K562 (cell line): ENCODE measurements around the gene NMT1. TPM values are rescaled to one million over a fixed set of nuclear protein-coding genes. Genes with fewer than 3 reads are reported as not detected.
A peak's percentile ranks its signal among the peaks of the same experiment; 100 is the strongest.

ENCODE experiments used
- CBX8 ChIP-seq: fragments of 200-600 bp; sonication (generic); IDR thresholded peaks from 2 replicates; pipeline ENCODE4 v1.6.1; 2012; ENCODE audit warnings: borderline replicate concordance, mixed run types, low read depth, mild to moderate bottlenecking, moderate library complexity, mixed read lengths, low read length, control low read depth, inconsistent platforms; ENCODE audit not compliant: poor library complexity, severe bottlenecking; ENCODE audit errors: extremely low read depth
- CEBPB ChIP-seq: fragments of 450-650 bp; IDR thresholded peaks from 2 replicates; pipeline ENCODE4 v1.6.1; 2016; ENCODE audit warnings: missing genetic modification characterization, missing compliant biosample characterization
- EHMT2 ChIP-seq: fragments of 450-650 bp; IDR thresholded peaks from 2 replicates; pipeline ENCODE4 v1.6.1; 2018; ENCODE audit warnings: antibody characterized with exemption
- ERF ChIP-seq: fragments of 450-650 bp; formaldehyde crosslinking; IDR thresholded peaks from 2 replicates; pipeline ENCODE4 v1.4.0; 2020; ENCODE audit warnings: mild to moderate bottlenecking, mixed read lengths
- FOXA1 ChIP-seq: fragments of 450-650 bp; IDR thresholded peaks from 2 replicates; pipeline ENCODE4 v1.6.1; 2016; ENCODE audit warnings: mild to moderate bottlenecking, borderline replicate concordance
- GATA2 ChIP-seq: sonication (generic); formaldehyde crosslinking; IDR thresholded peaks from 2 replicates; pipeline ENCODE4 v1.4.0; 2020; ENCODE audit warnings: mild to moderate bottlenecking, missing genetic modification reagents
- HMG20A ChIP-seq: fragments of 450-650 bp; formaldehyde crosslinking; conservative IDR thresholded peaks from 2 replicates; pipeline ENCODE4 v1.4.0; 2020; ENCODE audit warnings: mild to moderate bottlenecking, mixed read lengths
- KAT7 ChIP-seq: sonication (generic); formaldehyde crosslinking; IDR thresholded peaks from 2 replicates; pipeline ENCODE4 v1.8.0; 2022; ENCODE audit warnings: missing genetic modification reagents, mild to moderate bottlenecking, borderline replicate concordance
- MYNN ChIP-seq, 2 experiments: sonication (generic); formaldehyde crosslinking in 1 of 2; IDR thresholded peaks; 2 replicates each; pipeline versions ENCODE4 v1.5.0 to v1.6.1; 2016 to 2020; ENCODE audit warnings: antibody characterized with exemption in 1 of 2, missing genetic modification reagents in 1 of 2
- NELFE ChIP-seq: IDR thresholded peaks from 2 replicates; pipeline ENCODE4 v1.6.1; 2011; ENCODE audit warnings: mild to moderate bottlenecking; ENCODE audit not compliant: insufficient read depth, insufficient read length
- PCBP1 ChIP-seq: fragments of 200-400 bp; formaldehyde crosslinking; IDR thresholded peaks from 2 replicates; pipeline ENCODE4 v1.6.1; 2018; ENCODE audit warnings: mild to moderate bottlenecking, low read depth, low read length; ENCODE audit not compliant: poor library complexity, severe bottlenecking
- SMARCE1 ChIP-seq: fragments of 450-650 bp; IDR thresholded peaks from 2 replicates; pipeline ENCODE4 v1.7.1; 2016; ENCODE audit warnings: mild to moderate bottlenecking
- SRSF7 ChIP-seq: fragments of 200-400 bp; formaldehyde crosslinking; optimal IDR thresholded peaks from 2 replicates; pipeline ENCODE3; 2017; ENCODE audit warnings: mild to moderate bottlenecking, low read depth, low read length
- U2AF1 ChIP-seq: fragments of 200-400 bp; formaldehyde crosslinking; optimal IDR thresholded peaks from 2 replicates; pipeline ENCODE3; 2017; ENCODE audit warnings: mild to moderate bottlenecking, low read depth, low read length, moderate library complexity
- ZFP1 ChIP-seq: fragments of 450-650 bp; formaldehyde crosslinking; IDR thresholded peaks from 2 replicates; pipeline ENCODE4 v1.4.0; 2020; ENCODE audit warnings: mild to moderate bottlenecking, mixed read lengths
- ZFX ChIP-seq: sonication (generic); formaldehyde crosslinking; IDR thresholded peaks from 2 replicates; pipeline ENCODE4 v1.8.0; 2022; ENCODE audit warnings: mild to moderate bottlenecking, missing genetic modification reagents, moderate library complexity
- ZKSCAN3 ChIP-seq: fragments of 250-450 bp; sonication (Bioruptor Pico); IDR thresholded peaks from 2 replicates; pipeline ENCODE4 v1.4.0; 2020
- ZNF239 ChIP-seq: fragments of 250-450 bp; sonication (Bioruptor Pico); IDR thresholded peaks from 2 replicates; pipeline ENCODE4 v1.4.0; 2020; ENCODE audit warnings: mild to moderate bottlenecking
- ZNF274 ChIP-seq: IDR thresholded peaks from 2 replicates; pipeline ENCODE4 v1.6.1; 2011; ENCODE audit warnings: low read depth, mild to moderate bottlenecking, low read length, moderate library complexity, borderline replicate concordance
- ZZZ3 ChIP-seq: fragments of 450-650 bp; IDR thresholded peaks from 2 replicates; pipeline ENCODE4 v1.6.1; 2016; ENCODE audit warnings: antibody characterized with exemption, mild to moderate bottlenecking, moderate library complexity
- polyA plus RNA-seq, 8 experiments: library from polyadenylated mRNA; depleted of rRNA in 4 of 8; stranded (reverse) in 5 of 8; unstranded in 3 of 8; fragments of >200 nt; fragmentation: Nextera tagmentation in 2 of 8; fragmentation: Illumina TruSeq in 1 of 8; extraction: Ambion mirVana in 2 of 8; extraction: Trizol in 1 of 8; gene quantifications; 2 replicates each; pipeline versions ENCODE4 v1.2.1 to v1.2.3, GENCODE V29; 2011 to 2014; ENCODE audit warnings: inconsistent platforms in 1 of 8, missing spikeins in 1 of 8
- total RNA-seq, 7 experiments: library from RNA; depleted of rRNA in 6 of 7; stranded (reverse); fragments of >200 nt in 6 of 7; fragmentation: Illumina TruSeq in 2 of 7; extraction: Trizol in 2 of 7; gene quantifications; 2 replicates each; pipeline versions ENCODE4 v1.2.1 to v1.2.3, GENCODE V29; 2011 to 2021; ENCODE audit warnings: low replicate concordance in 1 of 7
- TF ChIP-seq, protein P1 (sequence below): fragments of 250-450 bp; sonication (Bioruptor Pico); IDR thresholded peaks from 2 replicates; pipeline ENCODE4 v1.6.1; 2021; ENCODE audit warnings: mild to moderate bottlenecking
- TF ChIP-seq, protein P2 (sequence below): fragments of 250-450 bp; sonication (Bioruptor Pico); IDR thresholded peaks from 2 replicates; pipeline ENCODE4 v1.8.0; 2021; ENCODE audit warnings: mild to moderate bottlenecking, moderate library complexity
- TF ChIP-seq, protein P3 (sequence below): conservative IDR thresholded peaks from 2 replicates; pipeline ENCODE4 v1.6.1; 2011; ENCODE audit warnings: low read depth, mild to moderate bottlenecking, low read length; ENCODE audit not compliant: control insufficient read depth

Gene NMT1
- total and polyA plus RNA-seq, 9 of the 15 experiments (the other 6 are each of a cell fraction or from before 2014, with no cell fraction given) = 86.7 to 569 (median 213) TPM

DNA sequence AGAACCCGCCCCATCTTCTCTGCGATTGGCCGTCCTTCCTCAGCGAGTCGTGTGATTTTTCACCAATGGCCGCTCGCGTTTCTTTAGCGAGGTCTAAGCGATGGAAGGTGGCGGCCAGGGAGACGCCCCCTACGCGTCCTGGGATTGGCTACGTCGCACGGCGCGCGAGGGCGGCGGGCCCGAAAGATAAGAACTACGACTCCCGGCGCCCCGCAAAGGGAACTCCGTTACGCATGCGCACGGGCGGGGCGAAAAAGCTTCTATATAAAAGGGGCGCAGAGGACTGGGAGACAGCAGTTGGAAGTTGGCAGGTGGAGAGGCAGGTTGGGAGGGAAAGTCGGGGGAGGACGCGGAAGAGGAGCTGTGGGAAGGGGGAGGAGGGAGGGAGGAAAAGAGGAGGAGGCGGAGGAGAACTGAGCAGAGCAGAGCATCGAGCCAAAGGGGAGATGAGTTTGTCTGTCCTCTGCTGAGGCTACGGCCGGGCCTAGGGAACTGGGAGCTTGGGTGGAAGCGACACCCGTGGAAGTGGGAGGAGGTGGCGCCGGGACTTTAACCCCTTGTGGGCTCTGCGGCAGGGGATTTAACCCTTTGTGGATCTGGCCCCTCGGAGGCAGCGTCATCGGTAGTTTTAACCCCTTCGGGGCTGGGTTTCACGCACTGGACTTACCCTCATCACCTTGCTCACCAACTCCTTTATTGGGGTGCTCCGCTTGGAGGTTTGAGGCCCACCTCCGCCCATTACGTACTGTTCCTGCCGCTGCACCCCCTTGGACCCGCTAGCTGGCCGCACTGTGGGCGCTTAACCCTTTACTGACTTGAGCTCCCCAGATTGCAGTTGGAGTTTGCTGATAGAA lies 87.3 kb downstream of the NMT1 start, which contains the start of gene HEXIM1 (continued):
- TF ChIP-seq KAT7 (CRISPR knock-in tag) = peak; percentile 17; the same call in 1 of the 2 replicates
- no peak; the same call in 1 of the 2 replicates for TF ChIP-seq GATA2 (CRISPR knock-in tag)
- peak; percentile 96 for TF ChIP-seq NELFE
- TF ChIP-seq CEBPB (tag) = no peak
- TF ChIP-seq, protein P1, sequence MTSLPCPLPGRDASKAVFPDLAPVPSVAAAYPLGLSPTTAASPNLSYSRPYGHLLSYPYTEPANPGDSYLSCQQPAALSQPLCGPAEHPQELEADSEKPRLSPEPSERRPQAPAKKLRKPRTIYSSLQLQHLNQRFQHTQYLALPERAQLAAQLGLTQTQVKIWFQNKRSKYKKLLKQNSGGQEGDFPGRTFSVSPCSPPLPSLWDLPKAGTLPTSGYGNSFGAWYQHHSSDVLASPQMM (CRISPR knock-in tag) = no peak
- TF ChIP-seq EHMT2 = no peak
- peak; percentile 80 for TF ChIP-seq SMARCE1
- TF ChIP-seq ERF (CRISPR knock-in tag) = peak; percentile 88
- peak; percentile 47; the same call in 1 of the 2 replicates for TF ChIP-seq ZNF239 (CRISPR knock-in tag)
- TF ChIP-seq ZNF274 = 0 out of 2 replicates have a peak, but pooled peaks have one; percentile 53
- peak; percentile 59 for TF ChIP-seq MYNN (IDR thresholded peaks at IDR 0.05)
- TF ChIP-seq MYNN (CRISPR knock-in tag; IDR thresholded peaks at IDR 0.05) = no peak
- peak; percentile 31; the same call in 1 of the 2 replicates for TF ChIP-seq ZFP1 (CRISPR knock-in tag)
- TF ChIP-seq ZZZ3 = no peak
- TF ChIP-seq HMG20A = no peak; the same call in 1 of the 2 replicates
- TF ChIP-seq PCBP1 = peak; percentile 77
- TF ChIP-seq FOXA1 = no peak
- no peak for TF ChIP-seq U2AF1
- TF ChIP-seq, protein P2, sequence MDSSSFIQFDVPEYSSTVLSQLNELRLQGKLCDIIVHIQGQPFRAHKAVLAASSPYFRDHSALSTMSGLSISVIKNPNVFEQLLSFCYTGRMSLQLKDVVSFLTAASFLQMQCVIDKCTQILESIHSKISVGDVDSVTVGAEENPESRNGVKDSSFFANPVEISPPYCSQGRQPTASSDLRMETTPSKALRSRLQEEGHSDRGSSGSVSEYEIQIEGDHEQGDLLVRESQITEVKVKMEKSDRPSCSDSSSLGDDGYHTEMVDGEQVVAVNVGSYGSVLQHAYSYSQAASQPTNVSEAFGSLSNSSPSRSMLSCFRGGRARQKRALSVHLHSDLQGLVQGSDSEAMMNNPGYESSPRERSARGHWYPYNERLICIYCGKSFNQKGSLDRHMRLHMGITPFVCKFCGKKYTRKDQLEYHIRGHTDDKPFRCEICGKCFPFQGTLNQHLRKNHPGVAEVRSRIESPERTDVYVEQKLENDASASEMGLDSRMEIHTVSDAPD (CRISPR knock-in tag) = no peak
- TF ChIP-seq, protein P3, sequence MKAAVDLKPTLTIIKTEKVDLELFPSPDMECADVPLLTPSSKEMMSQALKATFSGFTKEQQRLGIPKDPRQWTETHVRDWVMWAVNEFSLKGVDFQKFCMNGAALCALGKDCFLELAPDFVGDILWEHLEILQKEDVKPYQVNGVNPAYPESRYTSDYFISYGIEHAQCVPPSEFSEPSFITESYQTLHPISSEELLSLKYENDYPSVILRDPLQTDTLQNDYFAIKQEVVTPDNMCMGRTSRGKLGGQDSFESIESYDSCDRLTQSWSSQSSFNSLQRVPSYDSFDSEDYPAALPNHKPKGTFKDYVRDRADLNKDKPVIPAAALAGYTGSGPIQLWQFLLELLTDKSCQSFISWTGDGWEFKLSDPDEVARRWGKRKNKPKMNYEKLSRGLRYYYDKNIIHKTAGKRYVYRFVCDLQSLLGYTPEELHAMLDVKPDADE = peak; percentile 88; the same call in 1 of the 2 replicates
- TF ChIP-seq CBX8 = no peak
- TF ChIP-seq ZKSCAN3 (CRISPR knock-in tag) = no peak
- TF ChIP-seq SRSF7 = no peak
- TF ChIP-seq ZFX (CRISPR knock-in tag) = peak; percentile 37; the same call in 1 of the 2 replicates
